OCI-LY1 (cell line): ENCODE data around the gene ZNF341.
A peak's percentile ranks its signal among the peaks of the same experiment; 100 is the strongest.

Source experiments
- H2AFZ ChIP-seq: fragments of 200-600 bp; sonication (generic), shearing (Covaris generic); 2 replicates; pipeline ENCODE4 v1.6.0; 2014; ENCODE audit warnings: antibody characterized with exemption, mild to moderate bottlenecking, low read length
- H3F3A ChIP-seq: fragments of 200-600 bp; sonication (generic), shearing (Covaris generic); 2 replicates; pipeline ENCODE4 v1.6.0; 2014; ENCODE audit warnings: mild to moderate bottlenecking, antibody characterized with exemption, low read length, moderate library complexity; ENCODE audit not compliant: insufficient read depth
- H3K27ac ChIP-seq: fragments of 200-600 bp; sonication (generic); 2 replicates; pipeline ENCODE4 v1.5.1; 2014; ENCODE audit warnings: low read length, mixed run types, mild to moderate bottlenecking, low read depth; ENCODE audit not compliant: poor library complexity, severe bottlenecking
- H3K27me3 ChIP-seq: fragments of 200-600 bp; sonication (generic); 2 replicates; pipeline ENCODE4 v1.6.0; 2014; ENCODE audit warnings: antibody characterized with exemption, mild to moderate bottlenecking, low read length, moderate library complexity; ENCODE audit not compliant: insufficient read depth
- H3K36me3 ChIP-seq: fragments of 200-600 bp; sonication (generic); 2 replicates; pipeline ENCODE4 v1.6.1; 2014; ENCODE audit warnings: mild to moderate bottlenecking, antibody characterized with exemption, low read length, moderate library complexity, mixed read lengths; ENCODE audit not compliant: insufficient read depth
- H3K4me1 ChIP-seq: fragments of 200-600 bp; sonication (generic); 2 replicates; pipeline ENCODE4 v1.5.1; 2014; ENCODE audit warnings: mild to moderate bottlenecking, low read length, moderate library complexity; ENCODE audit not compliant: insufficient read depth, severe bottlenecking
- H3K4me2 ChIP-seq: fragments of 200-600 bp; sonication (generic), shearing (Covaris generic); 2 replicates; pipeline ENCODE4 v1.6.1; 2014; ENCODE audit warnings: low read length
- H3K4me3 ChIP-seq: fragments of 200-600 bp; sonication (generic); 2 replicates; pipeline ENCODE4 v1.5.1; 2014; ENCODE audit warnings: low read length, low read depth, mild to moderate bottlenecking, mixed read lengths; ENCODE audit not compliant: poor library complexity, severe bottlenecking
- H3K79me2 ChIP-seq: fragments of 200-600 bp; shearing (Covaris generic); 2 replicates; pipeline ENCODE4 v1.6.1; 2016; ENCODE audit warnings: mixed run types, low read length, mixed read lengths; ENCODE audit not compliant: insufficient read depth
- H3K9ac ChIP-seq: fragments of 200-600 bp; sonication (generic), shearing (Covaris generic); 2 replicates; pipeline ENCODE4 v1.6.1; 2014; ENCODE audit warnings: mild to moderate bottlenecking, low read length, mixed read lengths
- H3K9me2 ChIP-seq: fragments of 200-600 bp; sonication (generic), shearing (Covaris generic); 2 replicates; pipeline ENCODE4 v1.6.1; 2014; ENCODE audit warnings: low read depth, mild to moderate bottlenecking, low read length, mixed read lengths
- H3K9me3 ChIP-seq: fragments of 200-600 bp; shearing (Covaris generic); 2 replicates; pipeline ENCODE4 v1.6.1; 2014; ENCODE audit warnings: low read length, mixed read lengths
- H4K20me1 ChIP-seq: fragments of 200-600 bp; sonication (generic), shearing (Covaris generic); 2 replicates; pipeline ENCODE4 v1.6.0; 2016; ENCODE audit warnings: mild to moderate bottlenecking, low read length; ENCODE audit not compliant: insufficient read depth
- CTCF ChIP-seq: fragments of 200-600 bp; sonication (generic), shearing (Covaris generic); IDR thresholded peaks from 2 replicates; pipeline ENCODE4 v1.5.1; 2017; ENCODE audit warnings: mild to moderate bottlenecking, antibody characterized with exemption, low read length, moderate library complexity, mixed read lengths
- EZH2 ChIP-seq: fragments of 200-600 bp; sonication (generic), shearing (Covaris generic); IDR thresholded peaks from 2 replicates; pipeline ENCODE4 v1.8.0; 2017; ENCODE audit warnings: borderline replicate concordance, mixed run types, mild to moderate bottlenecking, antibody characterized with exemption, low read length, moderate library complexity, mixed read lengths

ZNF341 gene

GRCh38 chr20:33731693-33732165 lies at the start of gene ZNF341:
Gene ZNF341 (plus strand): TSS chr20:33731996. CDS start chr20:33732022, 26 bp downstream.
- H3K36me3 ChIP-seq: no peaks in the 10 kb centered on the region
- no peaks in the 10 kb centered on the region for H3F3A ChIP-seq
- no peaks in the 10 kb centered on the region for H3K79me2 ChIP-seq
- H3K4me2 ChIP-seq: peak within 1 kb of the TSS; percentile 82
- no peaks in the 10 kb centered on the region for H3K27me3 ChIP-seq
- H4K20me1 ChIP-seq: no peaks in the 10 kb centered on the region
- H3K9me3 ChIP-seq: peaks cover 7% of the 10 kb centered on the region
- peak within 1 kb of the TSS; percentile 94 for H3K27ac ChIP-seq
- peak within 1 kb of the TSS; percentile 73 for H3K9ac ChIP-seq
- peaks cover 30% of the 10 kb centered on the region for H3K4me1 ChIP-seq
- peak; percentile 76 for TF ChIP-seq CTCF
- TF ChIP-seq EZH2: no peak
- H2AFZ ChIP-seq: peak within 1 kb of the TSS; percentile 88
- H3K9me2 ChIP-seq: no peaks in the 10 kb centered on the region
- peak within 1 kb of the TSS; percentile 64 for H3K4me3 ChIP-seq

- H3K9me3 ChIP-seq: no peaks in the 10 kb centered on the region
- peaks cover 26% of the 10 kb centered on the region for H3K79me2 ChIP-seq
- peak overlapping the region; percentile 88 for H3K4me2 ChIP-seq
- no peak overlapping the region for H2AFZ ChIP-seq
- no peaks in the 10 kb centered on the region for H3K27me3 ChIP-seq
- TF ChIP-seq CTCF (no peak), EZH2 (no peak)
- H3K4me3 ChIP-seq: peak overlapping the region; percentile 75
- no peaks in the 10 kb centered on the region for H3K9me2 ChIP-seq
- peaks cover 14% of the 10 kb centered on the region; the same call in 1 of the 2 replicates for H3K36me3 ChIP-seq
- H3K4me1 ChIP-seq: peaks cover 87% of the 10 kb centered on the region
- no peaks in the 10 kb centered on the region for H3F3A ChIP-seq
- peak overlapping the region; percentile 94 for H3K9ac ChIP-seq
- no peaks in the 10 kb centered on the region for H4K20me1 ChIP-seq
- H3K27ac ChIP-seq: peak overlapping the region; percentile 99
Observed at GRCh38 chr20:33684533-33685327, 47.1 kb upstream of the ZNF341 start.

- Histone ChIP-seq H3F3A (no peaks in the 10 kb centered on the region), H3K36me3 (peaks cover 8% of the 10 kb centered on the region; the same call in 1 of the 2 replicates), H3K27ac (peak overlapping the region; percentile 99), H3K79me2 (peaks cover 26% of the 10 kb centered on the region), H3K9ac (peak overlapping the region; percentile 94), H3K4me1 (peaks cover 87% of the 10 kb centered on the region), H2AFZ (no peak overlapping the region), H3K27me3 (no peaks in the 10 kb centered on the region), H4K20me1 (no peaks in the 10 kb centered on the region), H3K9me2 (no peaks in the 10 kb centered on the region), H3K4me3 (peak overlapping the region; percentile 75), H3K9me3 (no peaks in the 10 kb centered on the region), H3K4me2 (peak overlapping the region; percentile 88)
- TF ChIP-seq CTCF (no peak), EZH2 (no peak)
Observed at GRCh38 chr20:33685328-33686099, 46.3 kb upstream of the ZNF341 start.
